NCI-H1092 (cell line): ENCODE measurements around the gene POLG.

ENCODE experiments used
- DNase-seq: peaks from one replicate; lab custom pipeline; 2025; lab: John Stamatoyannopoulos, UW

Gene POLG

DNA sequence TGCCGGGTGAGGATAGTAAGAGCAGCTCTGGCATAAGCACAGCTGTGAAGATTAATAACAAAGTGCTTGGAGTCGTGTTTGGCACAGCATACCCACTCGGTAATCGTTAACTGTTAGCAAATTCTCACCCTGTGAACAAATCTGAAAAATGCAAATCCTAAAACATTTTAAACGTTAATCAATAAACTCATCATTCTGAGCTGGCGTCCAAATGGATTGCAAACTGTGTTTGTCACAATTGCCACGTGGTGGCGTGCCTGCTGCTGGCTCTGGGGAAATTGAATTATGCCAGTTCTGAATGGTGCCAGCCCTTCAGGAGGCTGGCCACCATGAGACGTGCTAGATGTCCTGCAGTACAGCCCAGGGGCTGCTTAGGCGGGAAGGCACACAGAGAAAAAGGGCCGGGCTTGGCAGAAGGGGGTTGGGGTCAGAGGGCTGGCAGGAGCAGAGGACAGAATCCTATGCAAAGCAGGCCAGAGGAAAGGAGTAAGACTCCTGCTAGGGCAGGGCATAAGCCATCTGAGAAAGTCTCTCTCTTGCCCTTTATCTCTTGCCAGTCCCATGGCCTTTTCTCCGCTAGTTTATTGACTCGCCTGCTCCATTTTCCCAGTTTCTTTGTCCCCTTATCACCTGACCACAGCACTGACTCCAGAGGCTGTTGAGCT, 22.1 kb upstream of the POLG start:
- no peak for DNase-seq

DNA sequence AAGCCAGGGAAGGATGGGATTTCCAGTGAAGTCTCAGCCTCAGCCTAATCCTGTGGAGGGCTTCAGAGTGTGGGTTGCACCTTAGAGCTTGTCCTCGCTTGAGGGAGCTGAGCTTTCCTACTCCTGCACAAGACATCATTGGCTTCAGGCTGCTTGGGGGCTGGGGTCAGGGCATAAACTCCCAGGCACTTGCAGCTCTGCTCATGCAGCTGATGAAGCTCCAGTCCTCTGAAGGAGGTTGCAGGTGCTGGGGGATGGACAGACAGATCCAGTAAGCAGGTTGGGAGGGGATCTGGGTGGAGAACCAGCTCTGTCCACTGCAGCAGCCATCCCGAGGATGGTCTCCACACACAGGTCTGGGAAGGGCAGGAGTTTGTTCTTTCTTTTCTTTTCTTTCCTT, 19.4 kb upstream of the POLG start:
- DNase-seq: no peak

DNA sequence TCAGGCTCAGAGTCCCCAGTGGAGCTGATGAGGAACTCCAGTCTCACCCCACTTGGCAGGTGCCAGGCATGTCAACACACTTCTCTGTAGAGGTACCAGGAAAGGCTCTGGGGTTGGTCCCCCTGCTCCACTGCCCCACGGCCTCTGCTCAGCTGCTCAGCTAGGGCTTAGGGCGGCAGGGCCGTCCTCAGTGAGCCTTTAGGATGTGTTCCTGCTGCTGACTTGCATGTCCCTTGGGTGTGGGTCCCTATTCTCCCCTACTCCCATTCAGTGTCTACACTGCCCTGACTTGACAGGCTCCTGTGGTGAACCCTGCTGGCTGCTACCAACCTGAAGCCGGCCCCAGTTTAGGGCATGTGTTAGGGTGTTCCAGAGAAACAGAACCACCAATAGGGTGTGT, 17.9 kb upstream of the POLG start:
- DNase-seq: no peak

DNA sequence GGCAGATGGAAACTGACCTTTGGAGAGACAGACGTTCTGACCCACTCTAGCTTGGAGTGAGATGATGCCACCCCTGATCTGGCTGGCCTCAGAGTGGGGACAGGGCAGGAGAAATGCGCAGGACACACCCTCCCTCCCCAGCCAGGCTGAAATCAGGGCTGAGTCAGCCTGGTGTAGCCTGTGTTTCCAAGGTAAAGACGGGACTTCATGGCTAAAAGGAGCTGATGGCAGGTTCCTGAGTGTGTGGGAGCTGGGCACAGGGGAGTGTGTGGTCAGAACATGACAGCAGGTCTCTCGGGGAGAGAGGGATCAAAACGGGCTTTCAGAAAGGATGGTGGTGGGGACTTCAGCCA, 14.6 kb upstream of the POLG start:
- DNase-seq: no peak

DNA sequence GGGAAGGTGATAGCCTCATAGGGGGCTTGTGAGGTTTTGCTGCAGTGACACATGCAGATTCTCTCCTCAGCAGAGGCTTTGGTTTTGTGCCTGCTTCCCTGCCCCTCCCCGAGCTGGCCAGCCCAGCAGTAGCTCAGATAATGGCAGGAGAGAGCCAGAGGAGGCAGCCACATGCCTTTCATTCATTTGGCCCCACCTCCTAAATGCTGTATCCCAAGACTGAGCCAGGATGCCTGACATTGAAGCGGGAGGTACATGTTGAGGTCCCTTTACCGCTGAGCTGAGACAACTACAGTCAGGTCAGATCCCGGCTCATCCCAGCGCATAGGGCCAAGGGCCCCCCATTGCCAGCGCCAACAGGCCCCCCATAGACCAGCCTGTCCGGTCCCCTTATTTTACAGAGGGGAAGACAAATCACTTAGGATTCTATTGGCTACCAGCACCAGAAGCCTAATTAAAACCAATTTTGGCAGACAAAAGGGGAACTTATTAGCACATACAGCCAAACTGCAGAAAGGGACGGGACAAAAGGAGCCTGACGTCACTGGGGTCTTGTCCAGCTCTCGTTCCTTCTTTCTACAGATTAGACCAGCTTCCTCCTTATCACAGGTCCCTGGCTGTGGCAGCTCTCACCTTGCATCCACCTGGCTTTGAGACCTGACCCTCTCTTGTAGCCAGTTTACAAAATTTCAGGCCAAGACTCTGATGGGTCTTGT, 12.1 kb upstream of the POLG start:
- DNase-seq: no peak

DNA sequence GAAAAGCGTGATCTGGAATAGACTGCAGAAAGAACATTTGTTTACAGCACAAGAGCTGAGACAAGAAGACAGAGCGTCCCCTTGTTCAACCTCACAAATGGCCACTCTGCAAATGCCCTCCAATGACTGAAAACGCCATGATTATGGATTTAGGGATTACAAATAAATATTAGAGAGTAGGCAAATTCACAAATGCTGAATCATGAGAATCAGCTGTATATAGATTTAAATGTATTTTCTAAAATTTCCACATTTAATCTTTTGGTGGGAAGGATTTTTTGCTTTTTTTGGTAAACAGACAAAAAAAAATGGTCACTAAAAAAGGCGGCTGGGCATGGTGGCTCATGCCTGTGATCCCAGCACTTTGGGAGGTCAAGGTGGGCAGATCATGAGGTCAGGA, 10.6 kb upstream of the POLG start:
- no peak for DNase-seq

DNA sequence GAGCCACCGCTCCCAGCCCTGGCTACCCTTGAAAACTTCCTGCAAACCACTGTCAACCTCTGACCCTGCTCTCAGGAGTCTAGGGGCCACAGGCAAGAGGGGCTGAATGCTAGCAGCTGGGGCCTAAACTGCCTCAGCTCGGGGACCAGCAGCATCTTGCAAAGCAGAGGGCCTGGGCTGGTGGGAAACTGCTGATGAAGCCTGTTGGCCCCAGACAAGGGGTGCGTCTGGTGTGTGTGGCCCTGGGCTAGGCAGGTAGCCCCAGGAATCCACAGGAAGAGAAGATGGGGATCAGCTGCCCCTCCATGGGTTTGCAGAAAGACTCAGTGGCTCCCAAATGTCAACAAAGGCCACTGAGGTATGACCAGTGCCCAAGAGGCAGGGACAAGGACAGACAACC, 8.2 kb upstream of the POLG start:
- no peak for DNase-seq

DNA sequence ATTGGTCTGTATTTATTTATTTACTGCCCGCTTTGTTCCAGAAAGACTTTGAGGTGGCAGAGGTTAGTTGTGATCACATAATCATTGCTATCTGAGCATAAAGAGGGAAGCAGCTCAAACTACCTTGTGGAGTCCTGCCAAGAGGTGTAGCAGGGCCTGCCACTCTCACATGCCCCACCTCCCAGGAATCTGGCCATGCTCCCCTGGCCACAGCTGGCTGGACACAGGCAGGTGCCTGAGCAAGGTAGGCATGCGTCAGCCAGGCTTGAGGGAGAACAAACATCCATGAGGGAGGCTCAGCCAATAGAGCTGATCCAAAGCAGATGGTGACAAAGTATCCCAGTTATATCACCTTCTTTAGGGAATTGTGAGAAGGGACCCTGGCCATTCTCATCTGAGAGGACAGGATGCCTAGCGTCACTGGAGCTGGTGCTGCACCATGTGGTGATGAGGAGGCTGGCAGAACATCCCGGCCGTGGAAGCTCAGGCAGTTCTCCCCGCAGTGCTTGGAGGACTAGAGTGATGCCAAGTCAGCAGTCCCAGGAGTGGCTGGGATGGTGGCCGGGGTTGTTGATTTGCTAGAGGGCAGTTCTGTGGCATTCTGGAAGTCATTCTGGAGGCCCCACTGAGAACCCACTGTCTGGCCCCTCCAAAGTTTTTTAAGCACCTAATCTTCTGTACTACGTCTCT, 6.8 kb upstream of the POLG start:
- DNase-seq: no peak

DNA sequence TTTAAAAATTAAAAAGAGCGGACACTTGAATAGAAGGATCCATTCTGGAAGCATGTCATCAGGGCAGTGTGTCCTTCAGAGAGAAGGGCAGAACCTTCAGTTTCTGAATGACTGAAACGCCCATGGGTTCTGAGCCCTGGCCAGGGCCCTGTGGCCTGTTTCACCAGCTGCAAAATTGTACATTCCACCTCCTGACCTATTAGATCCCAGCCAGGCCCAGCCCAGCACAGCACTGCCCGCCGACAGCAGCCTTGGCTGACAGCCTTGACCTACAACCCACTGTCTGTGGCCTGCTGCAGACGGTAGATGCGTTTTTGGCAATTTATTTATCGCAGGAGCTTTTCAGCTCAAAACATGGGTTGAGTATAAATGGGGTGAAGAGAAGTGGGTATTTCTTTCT, 5.9 kb upstream of the POLG start:
- DNase-seq: no peak

DNA sequence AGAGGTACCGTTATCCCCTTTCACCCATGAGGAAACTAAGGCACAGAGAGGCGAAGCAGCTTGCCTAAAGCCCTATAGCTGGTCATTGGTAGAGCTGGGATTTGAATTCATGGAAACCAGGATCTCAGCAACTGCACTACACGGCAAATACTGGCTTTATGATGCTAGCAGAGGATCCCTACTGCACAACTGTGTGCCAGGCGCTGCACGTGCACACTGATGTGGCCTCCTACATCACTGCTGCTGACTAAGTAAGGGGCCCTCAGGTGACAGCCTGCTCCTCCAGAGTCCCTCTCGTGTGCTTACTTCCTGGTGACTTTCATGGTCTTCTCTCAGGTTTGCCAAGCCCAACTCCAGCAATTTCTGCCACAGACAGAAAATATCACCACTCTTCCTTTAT, 3.4 kb upstream of the POLG start:
- DNase-seq: no peak

DNA sequence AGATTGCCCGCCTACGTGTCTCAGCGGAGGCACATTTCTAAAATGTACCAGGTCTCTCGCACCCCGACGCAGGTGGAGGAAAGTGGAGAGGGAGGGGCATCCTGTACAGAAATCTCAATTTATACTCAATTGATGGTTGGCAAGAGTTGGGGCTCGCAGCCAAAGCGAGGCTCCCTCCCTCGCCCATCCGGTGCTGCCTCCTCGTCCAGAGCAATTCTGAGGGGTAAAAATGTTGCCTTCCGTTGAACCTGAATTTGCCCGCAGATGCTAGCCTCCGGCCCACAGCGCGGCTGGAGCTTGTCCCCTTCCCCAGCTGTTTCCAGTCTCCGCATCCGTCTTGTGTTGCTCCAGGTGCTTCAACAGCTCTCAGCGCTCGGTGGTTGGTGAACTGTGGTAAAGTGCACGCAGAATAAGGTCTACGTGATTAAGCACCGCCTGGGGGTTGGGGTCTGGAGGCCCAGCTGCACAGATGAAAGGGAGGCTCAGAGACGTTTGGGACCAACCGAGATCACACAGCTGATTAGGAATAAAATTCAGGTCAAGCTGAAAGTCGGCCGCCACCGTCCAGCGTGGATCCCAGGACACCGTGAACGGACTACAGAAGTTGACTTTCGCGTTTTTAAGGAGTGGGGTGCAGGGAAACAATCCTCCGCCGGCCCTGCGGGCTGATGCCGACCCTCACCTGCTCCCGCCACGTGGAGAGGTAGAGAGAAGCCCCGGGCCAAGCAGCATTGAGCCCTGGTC, 846 bp upstream of the POLG start:
- no peak for DNase-seq

DNA sequence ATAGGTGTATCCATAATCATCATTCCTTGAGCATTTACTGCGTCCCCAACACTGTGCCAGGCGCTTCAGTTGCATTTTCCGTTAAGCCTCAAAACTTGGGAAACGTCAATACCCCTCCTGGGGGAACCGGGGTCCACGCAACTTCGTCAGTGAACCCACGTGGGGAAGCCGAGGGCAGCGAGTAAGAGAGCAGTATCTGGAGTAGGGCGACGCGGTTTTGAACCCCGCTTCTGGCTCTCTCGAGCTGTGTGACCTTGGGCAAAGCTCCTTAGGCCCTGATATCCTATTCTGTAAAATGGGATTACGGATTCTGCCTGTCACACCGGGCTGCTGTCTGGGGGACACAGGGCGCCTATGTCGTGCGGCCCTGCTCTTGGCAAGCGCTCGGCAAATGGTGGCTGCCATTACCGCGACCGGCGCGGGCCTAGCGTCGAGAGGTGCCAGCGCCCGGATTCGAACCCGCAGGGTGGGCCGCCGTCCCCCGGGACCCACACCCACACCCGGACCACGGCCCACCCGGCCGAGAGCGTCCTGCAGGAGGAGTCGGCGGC, 590 bp downstream of the POLG start:
- no peak for DNase-seq

DNA sequence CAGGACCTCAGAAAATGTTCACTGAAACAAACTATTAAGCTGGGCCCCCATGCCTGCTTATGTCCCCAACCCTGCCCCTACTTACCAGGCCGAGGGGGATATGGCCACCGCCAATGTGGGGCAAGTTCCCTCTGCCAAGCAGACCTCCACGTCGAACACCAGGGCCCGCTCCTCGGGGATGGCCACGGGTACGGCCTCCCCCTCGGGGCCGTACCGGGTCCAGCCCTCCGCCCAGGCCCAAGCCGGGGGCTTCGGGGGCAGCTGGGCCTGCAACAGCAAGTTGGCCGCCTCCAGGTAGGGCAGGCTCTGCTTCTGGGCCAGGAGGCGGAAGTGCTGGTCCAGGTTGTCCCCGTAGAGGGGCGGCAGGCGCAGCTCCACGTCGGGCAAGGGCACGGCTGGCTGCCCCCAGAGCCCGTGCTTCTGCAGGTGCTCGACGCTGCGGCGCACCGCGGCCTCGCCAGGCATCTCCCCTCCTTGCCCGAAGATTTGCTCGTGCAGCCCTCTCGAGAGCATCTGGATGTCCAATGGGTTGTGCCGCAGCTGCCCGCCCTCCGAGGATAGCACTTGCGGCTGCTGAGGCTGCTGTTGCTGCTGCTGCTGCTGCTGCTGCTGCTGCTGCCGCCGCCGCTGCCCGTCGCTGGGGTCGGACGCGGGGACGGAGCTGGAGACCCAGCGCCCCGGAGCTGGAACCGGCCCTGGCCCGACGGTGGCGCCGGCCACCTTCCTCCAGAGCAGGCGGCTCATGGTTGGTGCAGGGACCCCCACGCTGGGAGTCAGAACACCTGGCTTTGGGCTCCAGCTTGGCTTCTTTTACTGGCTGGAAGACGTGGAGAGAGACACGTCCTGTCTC, 1.4 kb downstream of the POLG start:
- no peak for DNase-seq

DNA sequence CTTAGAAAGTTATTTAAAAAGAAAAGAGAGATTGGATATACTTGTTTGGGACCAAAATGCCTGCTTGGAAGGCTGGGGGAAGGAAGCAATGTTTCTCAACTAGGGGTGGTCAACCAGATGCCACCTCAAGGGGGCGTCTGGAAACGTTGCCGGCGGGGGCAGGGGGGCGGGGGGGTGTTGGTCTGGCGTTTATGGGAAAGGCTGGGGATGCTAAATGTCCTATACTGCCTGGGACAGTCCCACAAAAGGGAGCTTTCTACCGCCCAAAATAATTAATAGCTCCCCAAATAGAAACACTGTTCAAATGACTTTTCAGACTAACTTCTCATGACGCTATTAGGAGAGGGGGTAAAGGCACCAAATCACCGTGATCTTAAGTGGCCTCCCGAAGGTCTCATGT, 2.2 kb downstream of the POLG start:
- no peak for DNase-seq

DNA sequence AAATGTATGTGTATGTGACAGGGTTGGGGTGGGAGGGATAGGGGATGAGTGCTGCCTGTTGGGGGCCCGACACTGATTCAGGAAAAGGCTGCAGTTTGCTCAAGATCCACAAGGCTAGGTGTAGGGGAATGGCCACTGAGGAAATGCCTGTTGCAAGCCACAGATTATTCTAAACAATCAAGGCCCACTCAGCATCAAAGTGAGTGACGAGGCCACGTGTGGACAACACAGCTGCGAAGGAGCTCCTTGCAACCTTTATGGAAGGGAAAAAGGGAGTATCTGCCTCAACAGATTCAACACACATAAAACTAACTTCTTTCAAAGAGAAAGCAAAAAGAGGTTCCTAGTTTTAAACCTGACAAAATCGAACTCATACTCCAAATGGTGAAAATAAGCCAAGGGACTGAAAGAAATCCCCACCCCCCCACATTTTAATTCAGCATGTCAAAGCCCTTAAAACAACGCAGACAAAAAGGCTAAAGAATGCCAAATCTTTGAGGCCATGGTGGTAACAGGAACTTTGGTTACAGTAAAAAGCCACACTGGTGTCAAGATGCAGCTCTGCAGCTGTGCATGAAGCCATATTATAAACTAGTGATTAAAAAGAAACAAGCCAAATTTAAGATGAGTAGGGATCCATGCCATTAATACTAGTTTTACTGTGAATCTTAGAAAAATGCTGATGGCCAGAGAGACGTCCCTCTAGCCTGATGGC, 3.6 kb downstream of the POLG start:
- no peak for DNase-seq

DNA sequence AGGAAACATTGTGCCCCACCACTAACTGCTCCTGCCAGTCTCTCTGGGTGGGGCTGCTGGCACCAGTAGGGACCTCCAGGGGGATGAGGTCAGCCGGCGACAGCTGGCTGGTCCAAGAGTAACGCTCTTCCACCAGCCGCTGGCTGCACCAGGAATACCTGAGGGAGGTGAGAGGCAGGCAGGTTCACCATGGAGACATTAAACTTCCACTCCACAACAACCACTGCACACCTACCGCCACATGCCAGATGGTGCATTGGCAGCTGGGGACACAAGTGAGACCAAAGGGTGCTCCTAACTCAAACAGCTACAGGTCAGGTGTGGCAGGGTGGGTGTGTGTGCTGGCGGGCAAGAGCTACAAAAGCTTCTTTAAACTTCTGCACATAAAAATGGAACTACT, 4.5 kb downstream of the POLG start:
- no peak for DNase-seq

DNA sequence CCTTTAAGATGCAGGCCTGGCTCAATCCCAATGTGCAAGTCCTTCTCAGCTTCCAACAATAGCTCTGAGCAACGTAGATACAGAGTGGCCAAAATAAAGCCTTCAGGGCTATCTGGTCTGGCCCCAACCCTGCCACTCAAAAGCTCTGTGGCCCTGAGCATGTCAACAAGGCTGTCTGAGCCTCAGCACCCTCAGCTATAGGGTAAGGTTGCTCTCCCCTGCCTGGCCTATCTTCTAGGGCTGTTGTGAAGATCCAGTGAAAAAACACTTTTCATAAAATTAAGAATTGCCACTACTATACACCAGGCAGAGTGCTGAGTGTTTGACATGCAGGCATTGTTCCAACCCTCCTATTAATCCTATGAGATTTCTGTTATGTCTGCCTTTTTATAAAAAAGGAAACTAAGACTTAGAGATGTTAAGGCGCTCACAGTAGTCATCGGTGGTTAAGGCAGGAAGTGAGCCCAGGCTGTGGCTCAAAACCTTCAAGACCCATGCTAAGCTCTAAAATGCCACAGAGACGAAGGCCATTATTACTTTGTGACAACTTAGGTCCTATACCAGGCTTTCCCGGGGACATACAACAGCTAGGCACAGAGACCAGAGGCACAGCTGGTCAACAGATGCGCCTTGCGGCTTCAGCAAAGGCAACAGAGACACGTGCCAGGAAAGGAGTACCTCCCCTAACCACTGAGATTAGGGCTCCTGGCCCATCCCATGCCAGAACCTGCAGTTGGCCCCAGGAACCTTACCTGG, 5.1 kb downstream of the POLG start:
- DNase-seq: no peak

DNA sequence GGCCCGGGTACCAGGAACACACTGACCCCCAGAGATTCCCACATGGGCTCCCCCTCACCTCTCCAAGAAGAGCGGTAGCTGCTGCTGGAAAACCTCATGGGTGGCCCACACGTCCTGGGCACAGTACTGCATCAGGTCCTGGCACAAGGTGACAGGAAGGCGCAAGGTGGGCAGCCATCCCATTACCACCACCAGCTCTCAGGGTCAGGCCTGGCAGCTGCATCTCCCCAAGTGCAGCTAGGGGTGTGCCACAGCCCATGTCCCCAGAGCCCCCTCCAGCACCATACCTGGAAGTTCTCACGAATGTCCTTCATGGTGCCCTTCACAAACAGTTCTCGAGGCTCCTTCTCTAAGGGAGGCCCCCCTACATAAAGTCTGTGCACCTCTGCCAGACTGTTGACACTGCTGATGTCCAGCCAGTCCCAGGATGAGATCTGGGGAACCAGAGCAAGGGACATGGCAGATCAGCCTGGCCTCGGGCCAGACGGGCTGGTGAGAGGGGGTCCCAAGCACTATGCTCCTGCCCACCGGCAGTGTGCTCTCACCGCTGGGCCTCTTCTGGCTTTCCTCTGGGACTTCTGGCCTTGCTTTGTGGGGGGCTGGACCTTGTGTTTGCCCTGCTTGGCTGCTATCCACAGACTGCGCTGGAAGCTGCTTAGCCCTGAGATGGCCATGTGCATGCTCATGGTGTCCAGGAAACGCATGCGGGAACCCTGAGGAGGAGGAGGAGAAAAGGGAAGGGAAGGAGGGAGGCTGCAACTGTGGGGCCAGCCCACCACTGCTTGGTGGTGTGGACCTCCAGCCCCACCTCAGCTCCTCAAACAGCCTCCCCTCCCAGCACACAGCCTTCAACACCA, 6.0 kb downstream of the POLG start:
- DNase-seq: no peak

DNA sequence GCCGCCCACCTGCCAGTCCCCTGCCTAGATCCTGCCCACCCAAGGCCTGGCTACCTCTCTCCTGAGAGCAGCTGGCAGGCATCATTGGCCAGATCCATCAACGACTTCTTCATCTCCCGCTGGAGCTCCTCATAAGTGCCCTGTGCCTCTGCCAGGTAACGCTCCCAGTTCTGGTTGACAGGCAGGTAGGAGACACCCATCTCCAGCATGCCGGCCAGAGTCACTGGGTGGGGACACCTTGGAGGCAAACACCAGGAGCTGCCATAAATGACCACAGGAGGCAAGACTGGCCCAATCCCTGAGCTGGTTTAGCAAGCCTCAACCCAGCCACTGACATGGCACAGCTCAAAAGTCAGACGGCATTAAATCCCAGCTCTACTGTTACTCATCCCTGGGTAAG, 7.5 kb downstream of the POLG start:
- DNase-seq: no peak
